Heart right ventricle (tissue), 16 donors: ENCODE data around the gene CFI. TPM values are rescaled to one million over a fixed set of nuclear protein-coding genes. Genes with fewer than 3 reads are reported as not detected.
A peak's percentile ranks its signal among the peaks of the same experiment; 100 is the strongest.
"Not testable (repeated sequence)": the region's sequence is repeated elsewhere in the genome, so short reads cannot be mapped to it uniquely, and the experiment has no call there.

ENCODE experiments used
- ATAC-seq, 8 donors: fragments of 200-7000 bp; cut with Tn5 transposase; one replicate each; pipeline ENCODE4 v1.9.1; 2020; ENCODE audit warnings: mild to moderate bottlenecking in 8 of 8, moderate library complexity in 8 of 8, moderate number of reproducible peaks in 1 of 8
- DNase-seq, 2 donors: peaks; one replicate each; pipeline ENCODE4 v3.0.0-alpha.2; 2020
- H3K27ac ChIP-seq, 10 donors: fragments of 200-600 bp; sonication (generic) in 2 of 10; one replicate each; pipeline versions ENCODE4 v1.5.0 to v1.8.0; 2020 to 2022; ENCODE audit warnings: mild to moderate bottlenecking in 3 of 10
- H3K27me3 ChIP-seq, 7 donors: fragments of 200-600 bp; one replicate each; pipeline ENCODE4 v1.8.0; 2021 to 2022; ENCODE audit warnings: mild to moderate bottlenecking in 2 of 7
- H3K36me3 ChIP-seq, 9 donors: fragments of 200-600 bp; sonication (generic) in 1 of 9; one replicate each; pipeline versions ENCODE4 v1.5.0 to v1.8.0; 2020 to 2022; ENCODE audit warnings: mild to moderate bottlenecking in 2 of 9
- H3K4me1 ChIP-seq, 9 donors: fragments of 200-600 bp; sonication (generic) in 1 of 9; one replicate each; pipeline versions ENCODE4 v1.5.0 to v1.8.0; 2020 to 2022; ENCODE audit warnings: mild to moderate bottlenecking in 4 of 9
- H3K4me3 ChIP-seq, 10 donors: fragments of 200-600 bp; sonication (generic) in 2 of 10; one replicate each; pipeline versions ENCODE4 v1.5.0 to v1.8.0; 2020 to 2022; ENCODE audit warnings: mild to moderate bottlenecking in 7 of 10, moderate library complexity in 2 of 10
- H3K9me3 ChIP-seq, 11 donors: fragments of 200-600 bp in 10 of 11; sonication (generic) in 2 of 11; one replicate each; pipeline versions ENCODE4 v1.5.0 to v1.8.0; 2013 to 2022; ENCODE audit warnings: mild to moderate bottlenecking in 2 of 11, control low read depth in 1 of 11, moderate library complexity in 1 of 11
- WGBS, 2 donors: extraction: QIAGEN DNeasy Blood & Tissue Kit; methylation state at CpG; one replicate each; pipeline ENCODE4 v1.1.7; 2013; ENCODE audit warnings: inconsistent platforms in 1 of 2; 5-methylcytosine and 5-hydroxymethylcytosine counted together
- intact Hi-C, 10 donors: fragments of 100-400 bp; cut with DNase I; formaldehyde crosslinking; loops; one replicate each; pipeline versions ENCODE4 v1.11.1 to v1.14.2; 2022
- polyA plus RNA-seq, 2 donors: library from polyadenylated mRNA; stranded (reverse); fragments of 200-250 nt; gene quantifications; one replicate each; pipeline ENCODE4 v1.2.3, GENCODE V29; 2013
- total RNA-seq, 10 donors: library from RNA; stranded (reverse); fragmentation: NEBNext Ultra II Directional in 3 of 10; extraction: Animal tissue kit (Norgen Biotek cat#: 25700) in 3 of 10; gene quantifications; one replicate each; pipeline versions ENCODE4 v1.2.1 to v1.2.4, GENCODE V29; 2021 to 2023
- TF ChIP-seq, protein P1 (sequence below), 9 donors: fragments of 200-600 bp; sonication (generic) in 2 of 9; IDR thresholded peaks; one replicate each; pipeline versions ENCODE4 v1.5.0 to v1.8.0; 2021 to 2022; ENCODE audit warnings: antibody characterized with exemption in 9 of 9, mild to moderate bottlenecking in 5 of 9, moderate library complexity in 1 of 9
- donor health status: Arrhythmogenic right ventricular cardiomyopathy.
- donor health status: ischemic (EF 13 %, LVEDD 7.1; RV severe dilation, severe dysfunction).
- donor health status: healthy with polysubstance abuse.
- donor health status: DM: no; HTN: yes; CAD: no.
- donor health status: DM: no; HTN: no; CAD: no.
- donor health status: ischemic (EF 25% LVEDD 6.9; RV normal size, moderate dysfunction).
- donor health status: ischemic (EF 25% LVEDD 5.7; RV mildly dilated, moderate dysfunction).
- donor health status: healthy.
- donor health status: DM: yes; HTN: yes; CAD: no.
- donor health status: Ischemic cardiomyopathy.
- donor health status: ischemic (EF 35%, LVEDD 5.7; RV mildly dilated, moderate dysfunction).
- donor health status: nonischemic (EF 11% LVEDD 7.7; RV severe dilation, severe dysfunction).
- donor health status: DM: yes; HTN: yes; CAD: no.
- donor health status: PGD.
- donor health status: ischemic (EF 29% LVEDD 5.4; RV normal size, mild dysfunction).
- donor health status: nonischemic (EF 23%, LVEDD 6.1; RV moderate dilation, normal function).

Gene CFI
- total and polyA plus RNA-seq, 12 donors, result 5.2 to 16.6 (median 10.5) TPM

DNA sequence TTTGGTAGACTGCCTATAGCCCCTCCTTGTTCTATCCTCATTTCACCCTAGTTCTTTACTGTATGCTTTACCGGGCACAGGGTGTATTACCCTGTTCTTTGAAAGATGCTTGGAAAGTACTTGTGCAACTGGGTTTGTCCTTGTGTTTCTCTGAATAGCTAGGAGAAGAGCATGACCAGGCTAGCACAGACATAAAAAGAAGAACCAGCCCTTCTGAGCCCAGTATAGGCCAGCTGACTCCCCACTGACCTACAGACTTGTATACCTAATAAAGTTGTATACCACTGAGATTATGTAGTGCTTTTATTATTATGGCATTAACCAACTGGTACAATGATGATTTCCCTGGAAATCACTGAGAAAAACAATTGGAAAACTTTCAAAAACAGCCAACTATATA lies 15.0 kb downstream of the CFI start:
- Histone ChIP-seq H3K27ac (no peak overlapping the region), H3K36me3 (no peaks in the 10 kb centered on the region), H3K4me1 (no peaks in the 10 kb centered on the region), H3K9me3 (peaks cover 0 to 28% (median 0%) of the 10 kb centered on the region in 11 donors), H3K27me3 (no peaks in the 10 kb centered on the region), H3K4me3 (no peak overlapping the region)
- TF ChIP-seq, protein P1, sequence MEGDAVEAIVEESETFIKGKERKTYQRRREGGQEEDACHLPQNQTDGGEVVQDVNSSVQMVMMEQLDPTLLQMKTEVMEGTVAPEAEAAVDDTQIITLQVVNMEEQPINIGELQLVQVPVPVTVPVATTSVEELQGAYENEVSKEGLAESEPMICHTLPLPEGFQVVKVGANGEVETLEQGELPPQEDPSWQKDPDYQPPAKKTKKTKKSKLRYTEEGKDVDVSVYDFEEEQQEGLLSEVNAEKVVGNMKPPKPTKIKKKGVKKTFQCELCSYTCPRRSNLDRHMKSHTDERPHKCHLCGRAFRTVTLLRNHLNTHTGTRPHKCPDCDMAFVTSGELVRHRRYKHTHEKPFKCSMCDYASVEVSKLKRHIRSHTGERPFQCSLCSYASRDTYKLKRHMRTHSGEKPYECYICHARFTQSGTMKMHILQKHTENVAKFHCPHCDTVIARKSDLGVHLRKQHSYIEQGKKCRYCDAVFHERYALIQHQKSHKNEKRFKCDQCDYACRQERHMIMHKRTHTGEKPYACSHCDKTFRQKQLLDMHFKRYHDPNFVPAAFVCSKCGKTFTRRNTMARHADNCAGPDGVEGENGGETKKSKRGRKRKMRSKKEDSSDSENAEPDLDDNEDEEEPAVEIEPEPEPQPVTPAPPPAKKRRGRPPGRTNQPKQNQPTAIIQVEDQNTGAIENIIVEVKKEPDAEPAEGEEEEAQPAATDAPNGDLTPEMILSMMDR (IDR thresholded peaks at IDR 0.05), result no peak
- 84 to 94% methylated on average over 1 of the region's 1 CpG for WGBS, 2 donors
- intact Hi-C loops, result no loop called here
- DNase-seq, result no peak
- no peak for ATAC-seq

GRCh38 chr4:109782092-109782491 lies 19.7 kb downstream of the CFI start:
- H3K9me3 ChIP-seq, result peaks cover 0 to 20% (median 0%) of the 10 kb centered on the region in 11 donors
- 81 to 88% methylated on average over 2 of the region's 2 CpGs for WGBS, 2 donors
- ATAC-seq, H3K27me3 ChIP-seq, H3K4me1 ChIP-seq, DNase-seq, H3K27ac ChIP-seq, H3K4me3 ChIP-seq, intact Hi-C loops, H3K36me3 ChIP-seq: not testable (repeated sequence)

DNA sequence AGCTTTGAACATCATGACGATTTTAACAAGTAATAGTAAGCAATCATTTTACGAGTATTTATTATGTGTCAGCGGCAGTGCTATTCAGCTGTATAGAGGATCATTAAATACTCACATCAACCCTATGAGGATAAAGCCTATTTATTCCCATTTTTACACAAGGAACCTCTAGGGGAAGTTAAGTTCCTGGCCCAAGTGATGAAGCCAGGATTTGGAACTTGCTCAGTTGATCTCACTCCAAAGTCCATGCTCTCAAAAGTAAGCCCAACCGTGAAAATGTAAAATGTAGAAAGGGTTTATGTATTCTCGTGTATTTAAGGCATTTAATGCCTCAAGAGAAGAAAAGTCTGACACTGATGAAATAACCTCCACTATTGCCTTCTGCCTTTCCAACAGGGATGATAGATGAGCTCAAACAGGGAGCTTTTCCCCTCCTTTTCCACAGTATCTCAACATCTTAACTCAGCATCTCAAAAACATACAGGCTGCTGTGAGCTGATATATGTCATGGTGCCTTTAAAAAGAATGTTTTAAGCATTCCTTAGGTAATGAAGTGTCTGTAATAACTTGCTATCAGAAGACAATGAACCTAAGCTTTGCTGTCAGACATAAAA lies 36.9 kb downstream of the CFI start:
- Histone ChIP-seq H3K27me3 (no peaks in the 10 kb centered on the region), H3K27ac (peak overlapping the region in 2 of 10 donors; percentile 1 to 3), H3K9me3 (no peaks in the 10 kb centered on the region), H3K36me3 (peaks cover 0 to 20% (median 0%) of the 10 kb centered on the region in 9 donors), H3K4me3 (peak overlapping the region in 1 of 10 donors; percentile 1), H3K4me1 (peaks cover 0 to 4% (median 0%) of the 10 kb centered on the region in 9 donors)
- intact Hi-C loops, result no loop called here
- ATAC-seq, result peak in 3 of 8 donors; percentile 42 to 81 (median 58)
- WGBS, 2 donors, result 69 to 76% methylated on average over 5 of the region's 5 CpGs
- no peak for DNase-seq
- TF ChIP-seq, protein P1 (IDR thresholded peaks at IDR 0.05), result no peak

DNA sequence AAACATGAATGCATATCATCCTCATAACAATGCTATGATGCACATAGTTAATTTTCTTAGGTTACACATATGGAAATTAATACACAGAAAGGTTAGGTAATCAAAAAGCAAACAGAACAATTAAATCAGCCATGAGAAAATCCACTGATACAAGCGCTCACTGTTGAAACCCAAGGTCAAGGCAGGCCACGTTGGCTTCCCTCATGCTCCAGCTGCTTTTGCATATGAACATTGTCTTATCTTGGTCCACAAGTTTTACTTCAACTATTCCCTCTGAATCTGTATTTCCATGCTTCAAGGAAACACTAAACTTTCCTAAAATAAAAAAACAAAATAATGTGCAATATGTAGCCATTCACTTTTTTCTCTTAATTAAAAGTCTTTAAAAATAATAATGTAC lies 37.4 kb downstream of the CFI start:
- Histone ChIP-seq H3K4me1 (peaks cover 0 to 4% (median 0%) of the 10 kb centered on the region in 9 donors), H3K9me3 (no peaks in the 10 kb centered on the region), H3K27ac (peak overlapping the region in 1 of 10 donors; percentile 1), H3K36me3 (peaks cover 0 to 25% (median 0%) of the 10 kb centered on the region in 9 donors), H3K4me3 (peak overlapping the region in 1 of 10 donors; percentile 1), H3K27me3 (no peaks in the 10 kb centered on the region)
- WGBS, 2 donors, result 68 to 69% methylated on average over 2 of the region's 2 CpGs
- peak in 4 of 8 donors; percentile 49 to 83 (median 56) for ATAC-seq
- DNase-seq, result peak in 1 of 2 donors; percentile 13
- TF ChIP-seq, protein P1 (IDR thresholded peaks at IDR 0.05), result no peak
- intact Hi-C loops, result no loop called here

DNA sequence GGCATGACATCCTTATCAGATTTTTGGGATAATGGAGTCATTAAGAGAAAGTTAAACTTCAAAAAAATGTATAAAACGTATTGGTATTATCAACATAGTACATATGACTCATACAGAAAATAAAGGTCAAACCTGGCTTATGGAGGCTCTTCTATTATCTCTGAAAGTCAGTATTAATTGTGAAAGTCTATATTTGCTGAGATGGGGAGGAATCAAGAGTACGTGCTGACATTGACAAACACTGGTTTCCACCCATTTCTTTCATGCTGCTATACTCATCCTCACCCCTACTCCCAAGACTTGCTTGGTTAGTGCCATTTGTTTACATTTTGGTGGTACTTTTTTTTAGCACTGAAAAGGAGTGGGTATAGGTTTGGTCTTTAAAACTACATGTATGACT lies 41.1 kb downstream of the CFI start:
- TF ChIP-seq, protein P1 (IDR thresholded peaks at IDR 0.05), result no peak
- Histone ChIP-seq H3K4me1 (peaks cover 0 to 4% (median 0%) of the 10 kb centered on the region in 9 donors), H3K27ac (no peak overlapping the region), H3K4me3 (no peak overlapping the region), H3K9me3 (no peaks in the 10 kb centered on the region), H3K27me3 (no peaks in the 10 kb centered on the region), H3K36me3 (peaks cover 0 to 28% (median 0%) of the 10 kb centered on the region in 9 donors)
- DNase-seq, result no peak
- ATAC-seq, result no peak
- intact Hi-C loops, result no loop called here
- 81 to 82% methylated on average over 2 of the region's 2 CpGs for WGBS, 2 donors
